Measurements from ENCODE around the gene STRN3. TPM values are rescaled to one million over a fixed set of nuclear protein-coding genes. Genes with fewer than 3 reads are reported as not detected.

STRN3 gene
- total and polyA plus RNA-seq, 2 donors (not counting 1 experiment from before 2014, with no cell fraction given), result 7.7 to 43.9 TPM

DNA sequence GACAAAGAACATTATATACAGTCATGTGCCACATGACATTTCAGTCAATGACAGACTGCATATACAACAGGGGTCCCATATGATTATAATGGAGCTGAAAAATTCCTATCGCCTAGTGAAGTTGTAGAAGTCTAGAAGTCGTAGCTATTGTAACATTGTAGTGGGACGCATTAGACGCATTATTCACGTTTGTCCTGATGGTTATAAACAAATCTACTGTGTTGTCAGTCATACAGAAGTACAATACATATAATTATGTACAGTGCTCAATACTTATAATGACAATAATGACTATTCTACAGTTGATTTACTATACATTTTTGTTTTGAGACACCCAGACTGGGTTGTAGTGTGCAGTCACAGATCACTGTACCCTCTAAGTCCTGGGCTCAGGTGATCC, 64.8 kb downstream of the STRN3 start:
- no peaks in the 10 kb centered on the region for H3K27me3 ChIP-seq (replicated peaks in 1 of 4; ENCODE audit: control extremely low read depth in 1 of 4, control insufficient read depth in 3 of 4, insufficient read depth in 4 of 4, low read length in 3 of 4)
- POLR2A ChIA-PET, result no interaction called here
- Mint-ChIP-seq H3K27me3 (no peaks in the 10 kb centered on the region), H3K4me1 (peaks cover 51% of the 10 kb centered on the region), H3K4me3 (no peak overlapping the region), H3K27ac (no peak overlapping the region), H3K9me3 (ENCODE audit: insufficient read depth) (peaks cover 7% of the 10 kb centered on the region)
- no peak overlapping the region for H3K4me2 ChIP-seq (replicated peaks; ENCODE audit: low read depth, low read length, poor library complexity, severe bottlenecking)
- TF ChIP-seq, protein P1, sequence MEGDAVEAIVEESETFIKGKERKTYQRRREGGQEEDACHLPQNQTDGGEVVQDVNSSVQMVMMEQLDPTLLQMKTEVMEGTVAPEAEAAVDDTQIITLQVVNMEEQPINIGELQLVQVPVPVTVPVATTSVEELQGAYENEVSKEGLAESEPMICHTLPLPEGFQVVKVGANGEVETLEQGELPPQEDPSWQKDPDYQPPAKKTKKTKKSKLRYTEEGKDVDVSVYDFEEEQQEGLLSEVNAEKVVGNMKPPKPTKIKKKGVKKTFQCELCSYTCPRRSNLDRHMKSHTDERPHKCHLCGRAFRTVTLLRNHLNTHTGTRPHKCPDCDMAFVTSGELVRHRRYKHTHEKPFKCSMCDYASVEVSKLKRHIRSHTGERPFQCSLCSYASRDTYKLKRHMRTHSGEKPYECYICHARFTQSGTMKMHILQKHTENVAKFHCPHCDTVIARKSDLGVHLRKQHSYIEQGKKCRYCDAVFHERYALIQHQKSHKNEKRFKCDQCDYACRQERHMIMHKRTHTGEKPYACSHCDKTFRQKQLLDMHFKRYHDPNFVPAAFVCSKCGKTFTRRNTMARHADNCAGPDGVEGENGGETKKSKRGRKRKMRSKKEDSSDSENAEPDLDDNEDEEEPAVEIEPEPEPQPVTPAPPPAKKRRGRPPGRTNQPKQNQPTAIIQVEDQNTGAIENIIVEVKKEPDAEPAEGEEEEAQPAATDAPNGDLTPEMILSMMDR (IDR thresholded peaks at IDR 0.05), result no peak
- TF ChIP-seq EZH2 (IDR thresholded peaks at IDR 0.05; ENCODE audit: borderline replicate concordance, insufficient read depth, low read depth, low read length, poor library complexity, severe bottlenecking), result no peak
- ATAC-seq (ENCODE audit: low read depth) (no peak), DNase-seq (no peak)
- no peak overlapping the region for H3K27ac ChIP-seq (ENCODE audit: low read length in 2 of 2)
- H3K79me2 ChIP-seq (ENCODE audit: control insufficient read depth, insufficient read depth, low read length), result peaks cover 78% of the 10 kb centered on the region
- peaks cover 0 to 19% (median 8%) of the 10 kb centered on the region in 3 donors for H3K9me3 ChIP-seq (ENCODE audit: control extremely low read depth in 1 of 3, control insufficient read depth in 2 of 3, insufficient read depth in 1 of 3, low read length in 2 of 3)
- H3K9ac ChIP-seq (ENCODE audit: low read length), result no peak overlapping the region
- H2AFZ ChIP-seq (ENCODE audit: insufficient read depth, low read depth, low read length, poor library complexity, severe bottlenecking), result no peak overlapping the region
- peaks cover 1 to 7% of the 10 kb centered on the region in 2 experiments for H3K36me3 ChIP-seq (replicated peaks in 1 of 2; ENCODE audit: control extremely low read depth in 1 of 2, control insufficient read depth in 1 of 2, extremely low read depth in 1 of 2, insufficient read depth in 2 of 2, low read length in 1 of 2)
- H3K4me3 ChIP-seq (ENCODE audit: control extremely low read depth in 1 of 5, extremely low read depth in 1 of 5, insufficient read depth in 1 of 5, low read depth in 2 of 5, low read length in 4 of 5), result no peak overlapping the region
- CTCF ChIA-PET, result no interaction called here
- peaks cover 4 to 7% of the 10 kb centered on the region in 2 donors for H3K4me1 ChIP-seq (ENCODE audit: control insufficient read depth in 2 of 2, insufficient read depth in 2 of 2, low read length in 2 of 2)
- intact Hi-C loops (cut with micrococcal nuclease), result no loop called here
- peaks cover 29% of the 10 kb centered on the region for H4K20me1 ChIP-seq (ENCODE audit: control insufficient read depth, insufficient read depth, low read length, poor library complexity, severe bottlenecking)
- no CpG with 5 or more reads among the region's 5 CpGs for WGBS (ENCODE audit: insufficient coverage)

DNA sequence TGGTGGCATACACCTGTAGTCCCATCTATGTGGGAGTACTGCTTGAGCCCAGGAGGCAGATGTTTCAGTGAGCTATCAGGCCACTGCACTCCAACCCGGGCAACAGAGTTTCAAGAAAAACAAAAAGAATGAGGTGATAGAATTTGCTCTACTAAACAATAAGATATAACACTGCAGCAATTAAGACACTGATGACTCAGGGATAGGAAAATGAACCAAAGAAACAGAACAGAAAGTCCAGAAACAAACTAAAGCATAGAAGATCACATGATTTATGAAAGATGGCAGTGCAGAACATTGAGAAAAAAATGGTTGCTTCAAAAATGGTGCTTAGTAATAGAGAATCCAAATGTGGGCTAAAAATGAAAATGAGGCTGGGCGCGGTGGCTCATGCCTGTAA, 66.0 kb downstream of the STRN3 start:
- Mint-ChIP-seq H3K4me1 (peaks cover 48% of the 10 kb centered on the region), H3K4me3 (no peak overlapping the region), H3K27me3 (no peaks in the 10 kb centered on the region), H3K9me3 (ENCODE audit: insufficient read depth) (peaks cover 2% of the 10 kb centered on the region), H3K27ac (no peak overlapping the region)
- Histone ChIP-seq H2AFZ (ENCODE audit: insufficient read depth, low read depth, low read length, poor library complexity, severe bottlenecking) (no peak overlapping the region), H4K20me1 (ENCODE audit: control insufficient read depth, insufficient read depth, low read length, poor library complexity, severe bottlenecking) (peaks cover 25% of the 10 kb centered on the region), H3K4me1 (ENCODE audit: control insufficient read depth in 2 of 2, insufficient read depth in 2 of 2, low read length in 2 of 2) (peaks cover 4 to 7% of the 10 kb centered on the region in 2 donors), H3K27ac (ENCODE audit: low read length in 2 of 2) (no peak overlapping the region), H3K27me3 (replicated peaks in 1 of 4; ENCODE audit: control extremely low read depth in 1 of 4, control insufficient read depth in 3 of 4, insufficient read depth in 4 of 4, low read length in 3 of 4) (no peaks in the 10 kb centered on the region), H3K9ac (ENCODE audit: low read length) (no peak overlapping the region), H3K36me3 (replicated peaks in 1 of 2; ENCODE audit: control extremely low read depth in 1 of 2, control insufficient read depth in 1 of 2, extremely low read depth in 1 of 2, insufficient read depth in 2 of 2, low read length in 1 of 2) (peaks cover 1 to 10% of the 10 kb centered on the region in 2 experiments), H3K79me2 (ENCODE audit: control insufficient read depth, insufficient read depth, low read length) (peaks cover 67% of the 10 kb centered on the region), H3K4me2 (replicated peaks; ENCODE audit: low read depth, low read length, poor library complexity, severe bottlenecking) (no peak overlapping the region), H3K9me3 (ENCODE audit: control extremely low read depth in 1 of 3, control insufficient read depth in 2 of 3, insufficient read depth in 1 of 3, low read length in 2 of 3) (peaks cover 0 to 8% (median 0%) of the 10 kb centered on the region in 3 donors), H3K4me3 (ENCODE audit: control extremely low read depth in 1 of 5, extremely low read depth in 1 of 5, insufficient read depth in 1 of 5, low read depth in 2 of 5, low read length in 4 of 5) (no peak overlapping the region)
- CTCF ChIA-PET, result interaction anchor here (1.0 kb wide), 1 partner anchor 398 kb away, joined by 3 read pairs; no protein-coding TSS in a partner anchor
- POLR2A ChIA-PET, result no interaction called here
- intact Hi-C loops (cut with micrococcal nuclease), result no loop called here
- no CpG with 5 or more reads among the region's 3 CpGs for WGBS (ENCODE audit: insufficient coverage)
- DNase-seq (no peak), ATAC-seq (ENCODE audit: low read depth) (no peak)
- TF ChIP-seq, protein P1 (IDR thresholded peaks at IDR 0.05), result no peak
- no peak for TF ChIP-seq EZH2 (IDR thresholded peaks at IDR 0.05; ENCODE audit: borderline replicate concordance, insufficient read depth, low read depth, low read length, poor library complexity, severe bottlenecking)

Measured in B cell (primary cell).